OCI-M2 (cell line): ENCODE data around the gene BCAS1.

ENCODE experiments used
- DNase-seq: peaks from one replicate; lab custom pipeline; 2025; ENCODE audit not compliant: unreplicated experiment; lab: John Stamatoyannopoulos, UW

BCAS1 gene

GRCh38 chr20:53930651-53931504, 139.5 kb downstream of the BCAS1 start:
- no peak for DNase-seq

GRCh38 chr20:53929974-53930650, 140.3 kb downstream of the BCAS1 start:
- no peak for DNase-seq

- no peak for DNase-seq
Observed at GRCh38 chr20:53929399-53929798, 141.0 kb downstream of the BCAS1 start.

- no peak for DNase-seq
Observed at GRCh38 chr20:53927990-53928389, 142.4 kb downstream of the BCAS1 start.

- DNase-seq, result no peak
Observed at GRCh38 chr20:53926428-53927028, 143.9 kb downstream of the BCAS1 start.

- DNase-seq, result no peak
Observed at GRCh38 chr20:53925651-53926401, 144.6 kb downstream of the BCAS1 start.

- no peak for DNase-seq
Observed at GRCh38 chr20:53923566-53924369, 146.6 kb downstream of the BCAS1 start.

GRCh38 chr20:53922901-53923314, 147.5 kb downstream of the BCAS1 start:
- DNase-seq, result no peak

GRCh38 chr20:53921443-53921973, 148.9 kb downstream of the BCAS1 start:
- no peak for DNase-seq

GRCh38 chr20:53920647-53921245, 149.6 kb downstream of the BCAS1 start:
- DNase-seq, result no peak

GRCh38 chr20:53919886-53920285, 150.5 kb downstream of the BCAS1 start:
- DNase-seq, result no peak

- no peak for DNase-seq
Observed at GRCh38 chr20:53918949-53919361, 151.4 kb downstream of the BCAS1 start.

- no peak for DNase-seq
Observed at GRCh38 chr20:53918020-53918311, 152.4 kb downstream of the BCAS1 start.

GRCh38 chr20:53917145-53918019, 153.0 kb downstream of the BCAS1 start:
- peak; percentile 77 for DNase-seq

GRCh38 chr20:53916173-53916512, 154.3 kb downstream of the BCAS1 start:
- no peak for DNase-seq

- peak; percentile 62 for DNase-seq
Observed at GRCh38 chr20:53915446-53916172, 154.8 kb downstream of the BCAS1 start.

GRCh38 chr20:53914781-53915445, 155.5 kb downstream of the BCAS1 start:
- no peak for DNase-seq
